Activated gamma-delta T cell treated with anti-CD3 and anti-CD28 coated beads, Interleukin-2, amount 50 U/mL, for 16 hours (primary cell): ENCODE measurements around the gene CD81.

ENCODE experiments used
- DNase-seq: peaks from one replicate; pipeline ENCODE4 v3.0.0-alpha.2; 2020; ENCODE audit warnings: low read depth

The CD81 gene

GRCh38 chr11:2421996-2422395, 44.9 kb downstream of the CD81 start:
- DNase-seq = no peak

GRCh38 chr11:2422461-2423156, 45.5 kb downstream of the CD81 start:
- no peak for DNase-seq

GRCh38 chr11:2423157-2424025, 46.3 kb downstream of the CD81 start:
- no peak for DNase-seq

- DNase-seq = no peak
Observed at GRCh38 chr11:2424811-2425495, 47.8 kb downstream of the CD81 start.

- DNase-seq = no peak
Observed at GRCh38 chr11:2425506-2425905, 48.4 kb downstream of the CD81 start.

- no peak for DNase-seq
Observed at GRCh38 chr11:2426221-2426620, 49.1 kb downstream of the CD81 start.

GRCh38 chr11:2426826-2427521, 49.9 kb downstream of the CD81 start:
- DNase-seq = no peak

GRCh38 chr11:2427721-2428321, 50.7 kb downstream of the CD81 start:
- no peak for DNase-seq

- peak; percentile 79 for DNase-seq
Observed at GRCh38 chr11:2428322-2428795, 51.2 kb downstream of the CD81 start.

- DNase-seq = no peak
Observed at GRCh38 chr11:2431395-2431794, 54.3 kb downstream of the CD81 start.

GRCh38 chr11:2432171-2432621, 55.1 kb downstream of the CD81 start:
- no peak for DNase-seq

- no peak for DNase-seq
Observed at GRCh38 chr11:2432628-2433071, 55.5 kb downstream of the CD81 start.

GRCh38 chr11:2433106-2433925, 56.2 kb downstream of the CD81 start:
- no peak for DNase-seq

GRCh38 chr11:2434008-2434407, 56.9 kb downstream of the CD81 start:
- no peak for DNase-seq

GRCh38 chr11:2434506-2435255, 57.6 kb downstream of the CD81 start:
- no peak for DNase-seq

- DNase-seq = no peak
Observed at GRCh38 chr11:2435288-2436012, 58.3 kb downstream of the CD81 start.

GRCh38 chr11:2436013-2436520, 59.0 kb downstream of the CD81 start:
- no peak for DNase-seq

GRCh38 chr11:2436521-2437031, 59.5 kb downstream of the CD81 start:
- no peak for DNase-seq

- DNase-seq = no peak
Observed at GRCh38 chr11:2437516-2437915, 60.4 kb downstream of the CD81 start.
